ENCODE results near the gene ZNF84. TPM values are rescaled to one million over a fixed set of nuclear protein-coding genes. Genes with fewer than 3 reads are reported as not detected.

Gene ZNF84
- total and polyA plus RNA-seq, 2 experiments from 2014 or later, result 21.1 to 46.6 TPM

DNA sequence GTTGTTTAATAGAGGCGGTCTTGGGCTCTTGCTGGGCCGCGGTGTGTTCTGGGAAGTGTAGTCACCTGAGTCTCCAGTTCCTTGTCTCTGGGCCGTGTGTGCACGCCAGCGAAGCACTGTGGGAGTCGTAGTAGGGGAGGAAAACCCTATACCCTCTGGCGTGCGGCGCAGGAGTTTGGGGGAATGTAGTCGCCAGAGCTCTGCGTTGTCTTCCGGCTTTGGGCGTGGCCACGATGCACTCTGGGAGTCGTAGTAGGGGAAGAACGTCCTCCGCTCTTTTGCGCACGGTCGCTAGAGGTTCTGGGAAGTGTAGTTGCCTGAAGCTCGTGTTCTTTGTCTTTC, 42.7 kb downstream of the ZNF84 start (continued):
- no peak for TF ChIP-seq ZNF462 (CRISPR knock-in tag; IDR thresholded peaks at IDR 0.05)
- peak; percentile 100 for TF ChIP-seq ETS1 (IDR thresholded peaks at IDR 0.05)
- TF ChIP-seq EZH2 (IDR thresholded peaks at IDR 0.05; ENCODE audit: low read depth, unreplicated experiment), result no peak

GRCh38 chr12:133080368-133081158, 43.3 kb downstream of the ZNF84 start, which contains the start of gene ZNF140:
Gene ZNF140 (plus strand): TSS chr12:133080923. CDS start chr12:133081321, 398 bp downstream.
- peak within 1 kb of the TSS; percentile 85 for H3K4me2 ChIP-seq
- H3K36me3 ChIP-seq (ENCODE audit: insufficient read depth), result peaks cover 20% of the 10 kb centered on the region
- Mint-ChIP-seq H3K4me3 (no peak within 1 kb of the TSS), H3K27me3 (ENCODE audit: insufficient read depth, low read depth, poor library complexity) (peaks cover 8% of the 10 kb centered on the region), H3K4me1 (peaks cover 5% of the 10 kb centered on the region; the same call in 1 of the 3 replicates), H3K36me3 (ENCODE audit: low read depth) (peaks cover 61% of the 10 kb centered on the region), H3K9me3 (peaks cover 44% of the 10 kb centered on the region), H3K27ac (no peak within 1 kb of the TSS; the same call in none of the 2 replicates)
- H3K4me1 ChIP-seq (ENCODE audit: insufficient read depth), result peaks cover 5% of the 10 kb centered on the region; the same call in 1 of the 2 replicates
- H3K27ac ChIP-seq (ENCODE audit: low read depth), result peak within 1 kb of the TSS; percentile 94
- ATAC-seq, result peak; percentile 86
- no peaks in the 10 kb centered on the region for H3F3A ChIP-seq (replicated peaks; ENCODE audit: low read depth)
- DNase-seq (ENCODE audit: low spot score), result peak; percentile 99
- peak within 1 kb of the TSS; percentile 87 for H3K4me3 ChIP-seq
- H3K27me3 ChIP-seq (ENCODE audit: insufficient read depth), result no peaks in the 10 kb centered on the region
- peak within 1 kb of the TSS; percentile 88 for H2AFZ ChIP-seq
- peaks cover 11% of the 10 kb centered on the region for H3K9me2 ChIP-seq (ENCODE audit: insufficient read depth)
- no peaks in the 10 kb centered on the region for H4K20me1 ChIP-seq (replicated peaks; ENCODE audit: insufficient read depth)
- TF ChIP-seq ZNF114 (CRISPR knock-in tag; IDR thresholded peaks at IDR 0.05) (no peak), CREB1 (CRISPR knock-in tag; IDR thresholded peaks at IDR 0.05; ENCODE audit: low read depth) (peak; percentile 97), EZH2 (IDR thresholded peaks at IDR 0.05; ENCODE audit: low read depth, unreplicated experiment) (no peak), ETS1 (IDR thresholded peaks at IDR 0.05) (peak; percentile 98), POLR2AphosphoS5 (IDR thresholded peaks at IDR 0.05; ENCODE audit: low read depth) (peak; percentile 77)
- peaks cover 14% of the 10 kb centered on the region for H3K79me2 ChIP-seq (replicated peaks; ENCODE audit: insufficient read depth)

Measured in GM23338 (cell line).